ENCODE results near the gene C15orf62.

- TF ChIP-seq POLR2A (IDR thresholded peaks at IDR 0.05) (no peak), CTCF (IDR thresholded peaks at IDR 0.05) (no peak), POLR2AphosphoS5 (IDR thresholded peaks at IDR 0.05) (no peak)
Measured at GRCh38 chr15:40775740-40776536, 6.2 kb downstream of the C15orf62 start.

Data from suprapubic skin (tissue), 4 donors.